Measurements from ENCODE around the gene ABL2.

Gene ABL2

DNA sequence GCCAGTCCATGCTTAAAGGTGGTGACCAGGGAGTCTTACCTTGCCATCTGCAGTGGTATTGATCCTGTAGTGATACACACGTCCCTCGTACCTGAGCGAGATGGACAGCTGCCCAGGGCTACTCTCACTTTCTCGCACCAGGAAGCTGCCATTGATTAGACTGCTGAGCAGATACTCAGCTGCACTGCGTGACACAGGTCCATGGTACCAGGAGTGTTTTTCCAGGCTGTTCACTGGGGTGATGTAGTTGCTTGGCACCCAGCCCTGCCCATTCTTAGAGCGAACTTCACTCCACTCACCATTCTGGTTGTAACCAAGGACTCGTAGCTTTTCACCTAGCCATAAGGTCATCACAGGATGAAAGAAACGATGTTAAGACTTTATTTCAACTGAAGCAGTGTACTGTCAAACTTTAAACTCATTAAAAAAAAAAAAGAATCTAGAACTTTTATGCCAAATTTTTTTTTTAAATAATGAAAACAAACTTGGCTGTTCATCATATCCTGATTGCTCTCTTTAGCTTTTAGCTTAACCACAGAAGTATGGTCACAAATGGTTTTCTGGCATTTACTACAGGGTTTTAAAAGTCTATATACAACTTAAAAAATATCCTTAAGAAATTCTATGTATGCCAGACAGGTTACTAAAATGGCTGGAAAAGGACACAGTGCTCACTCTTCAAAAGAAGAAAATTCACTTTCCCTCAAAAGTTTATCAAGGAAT lies 103.0 kb downstream of the ABL2 start:
- H3K36me3 Mint-ChIP-seq = peaks cover 6 to 22% of the 10 kb centered on the region in 2 donors
- no peak overlapping the region for H3K27ac Mint-ChIP-seq
- H3K27me3 Mint-ChIP-seq = no peaks in the 10 kb centered on the region
- H3K9me3 Mint-ChIP-seq = peaks cover 0 to 4% of the 10 kb centered on the region in 2 donors
- no peak for DNase-seq
- no peak for ATAC-seq (replicated peaks)
- peaks cover 4 to 13% of the 10 kb centered on the region in 2 donors for H3K4me1 Mint-ChIP-seq
- no peak overlapping the region for H3K4me3 Mint-ChIP-seq

DNA sequence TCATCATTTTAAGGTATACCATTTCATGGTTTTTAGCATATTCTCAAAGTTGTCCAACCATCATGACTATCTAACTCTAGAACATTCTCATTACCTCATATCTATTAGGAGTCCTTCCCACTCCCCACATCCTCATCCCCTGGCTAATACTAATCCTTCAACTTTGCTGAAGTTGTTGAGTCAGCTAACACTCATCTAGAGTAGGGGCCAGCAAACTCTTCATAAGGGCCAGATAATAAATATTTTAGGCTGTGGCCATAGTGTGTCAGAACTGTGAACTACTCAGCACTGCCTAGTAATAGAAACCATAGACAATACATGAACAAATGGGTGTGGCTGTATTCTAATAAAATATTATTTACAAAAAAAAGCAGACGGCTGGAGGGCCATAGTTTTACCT lies 104.6 kb downstream of the ABL2 start:
- DNase-seq = no peak

DNA sequence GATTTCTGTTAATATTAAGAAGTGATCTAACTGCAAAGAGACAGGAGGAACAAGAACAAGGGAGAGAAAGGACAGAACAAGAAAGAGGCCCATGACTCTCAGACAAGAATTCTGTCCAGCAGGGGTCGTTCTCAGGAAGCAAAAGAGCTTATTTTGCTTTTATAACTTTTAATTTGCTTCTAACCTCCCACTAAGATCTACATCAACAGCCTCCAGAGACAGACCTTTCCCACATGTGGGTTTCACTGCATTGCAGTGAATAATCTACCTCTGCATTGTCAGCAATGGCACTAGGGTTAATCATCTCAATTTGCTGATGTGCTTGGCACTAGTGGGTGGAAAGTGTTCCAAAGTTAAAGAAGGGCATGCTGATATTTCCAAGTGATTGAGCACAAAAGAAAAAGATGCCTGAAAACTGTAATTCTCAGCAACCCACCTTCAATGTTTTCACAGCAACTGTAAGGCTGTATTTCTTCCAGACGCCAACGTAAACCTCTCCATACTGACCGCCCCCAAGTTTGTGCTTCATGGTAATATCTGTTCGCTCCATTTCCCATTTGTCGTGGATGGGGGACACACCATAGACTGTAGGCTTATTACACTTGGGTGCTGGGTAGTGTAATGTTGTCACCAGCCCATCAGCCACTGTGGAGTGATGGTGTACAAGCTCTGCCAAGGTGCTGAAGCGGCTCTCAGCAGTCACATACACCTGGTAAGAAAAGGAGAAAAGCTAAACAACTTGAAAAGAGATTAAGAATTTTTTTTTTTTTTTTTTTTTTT lies 108.1 kb downstream of the ABL2 start:
- H3K27ac Mint-ChIP-seq = no peak overlapping the region
- no peak overlapping the region for H3K4me3 Mint-ChIP-seq
- H3K36me3 Mint-ChIP-seq = peaks cover 9 to 36% of the 10 kb centered on the region in 2 donors
- no peak for DNase-seq
- H3K4me1 Mint-ChIP-seq = no peaks in the 10 kb centered on the region
- H3K9me3 Mint-ChIP-seq = no peaks in the 10 kb centered on the region
- peak; percentile 27 to 33 for ATAC-seq (replicated peaks)
- H3K27me3 Mint-ChIP-seq = no peaks in the 10 kb centered on the region

More for the DNA sequence above, 104.6 kb downstream of the ABL2 start:
- Mint-ChIP-seq H3K9me3 (peaks cover 0 to 4% of the 10 kb centered on the region in 2 donors), H3K36me3 (peaks cover 6 to 19% of the 10 kb centered on the region in 2 donors), H3K27me3 (no peaks in the 10 kb centered on the region), H3K4me3 (no peak overlapping the region), H3K27ac (no peak overlapping the region), H3K4me1 (peaks cover 4 to 9% of the 10 kb centered on the region in 2 donors)
- no peak for ATAC-seq (replicated peaks)

DNA sequence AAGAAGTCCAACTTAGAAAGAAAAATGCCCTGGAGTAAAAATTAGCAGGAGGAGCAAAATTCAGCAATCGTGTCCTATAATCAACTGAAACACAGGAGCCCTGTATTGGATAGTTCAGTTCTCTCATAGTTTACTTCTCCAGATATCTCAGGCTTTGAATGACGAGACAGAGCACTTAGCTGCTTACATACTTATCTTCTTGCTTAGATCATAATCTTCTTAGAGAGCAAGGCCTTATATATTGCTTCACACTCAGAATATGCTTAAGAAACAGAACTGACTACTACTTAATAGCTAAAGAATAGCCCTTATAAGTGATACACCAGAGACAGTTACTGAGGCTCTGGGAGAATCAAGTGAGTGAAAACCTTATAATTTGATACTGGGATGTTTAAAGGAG lies 108.7 kb downstream of the ABL2 start:
- no peak overlapping the region for H3K4me3 Mint-ChIP-seq
- H3K36me3 Mint-ChIP-seq = peaks cover 14 to 39% of the 10 kb centered on the region in 2 donors
- no peak overlapping the region for H3K27ac Mint-ChIP-seq
- no peaks in the 10 kb centered on the region for H3K4me1 Mint-ChIP-seq
- H3K27me3 Mint-ChIP-seq = no peaks in the 10 kb centered on the region
- ATAC-seq (replicated peaks) (no peak), DNase-seq (no peak)
- no peaks in the 10 kb centered on the region for H3K9me3 Mint-ChIP-seq

DNA sequence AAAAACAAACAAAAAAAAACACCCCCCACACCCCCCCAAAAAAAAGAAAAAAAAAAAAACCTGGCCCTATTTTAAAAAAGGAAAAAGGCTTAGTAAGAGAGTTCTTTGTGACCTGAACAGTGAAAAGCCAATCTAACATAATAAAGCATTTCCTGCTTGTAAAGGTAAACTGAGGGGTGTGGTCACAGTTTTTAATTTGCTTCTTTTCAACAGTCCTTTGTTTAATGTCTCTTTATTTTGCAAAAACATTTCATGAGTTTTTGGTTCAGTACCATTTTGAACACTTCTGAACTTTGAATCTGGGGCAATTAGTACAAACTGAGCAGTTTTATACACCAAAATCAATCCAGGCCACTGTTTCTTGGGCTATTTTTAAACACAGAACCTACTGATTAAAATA lies 110.0 kb downstream of the ABL2 start:
- peaks cover 13 to 39% of the 10 kb centered on the region in 2 donors for H3K36me3 Mint-ChIP-seq
- no peaks in the 10 kb centered on the region for H3K9me3 Mint-ChIP-seq
- no peaks in the 10 kb centered on the region for H3K27me3 Mint-ChIP-seq

DNA sequence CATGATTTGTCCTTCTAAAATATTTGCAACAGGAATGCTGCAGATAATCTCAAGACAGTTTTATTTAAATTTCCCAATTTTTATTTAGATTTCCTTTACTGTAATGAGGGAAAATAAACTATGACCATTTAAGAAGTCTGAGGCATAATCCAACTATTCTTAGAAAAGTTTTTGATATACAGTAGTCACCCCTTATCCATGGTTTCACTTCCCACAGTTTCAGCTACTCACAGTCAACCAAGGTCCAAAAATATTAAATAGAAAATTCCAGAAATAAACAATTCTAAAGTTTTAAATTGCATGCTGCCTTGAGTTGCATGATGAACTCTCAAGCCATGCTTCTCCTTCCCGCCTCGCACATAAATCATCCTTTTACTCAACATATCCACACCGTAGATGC lies 114.3 kb downstream of the ABL2 start:
- H3K36me3 Mint-ChIP-seq = peaks cover 20 to 41% of the 10 kb centered on the region in 2 donors

More for the DNA sequence above, 110.0 kb downstream of the ABL2 start:
- DNase-seq (no peak), ATAC-seq (replicated peaks) (no peak)
- Mint-ChIP-seq H3K27ac (no peak overlapping the region), H3K4me3 (no peak overlapping the region), H3K4me1 (no peaks in the 10 kb centered on the region)

DNA sequence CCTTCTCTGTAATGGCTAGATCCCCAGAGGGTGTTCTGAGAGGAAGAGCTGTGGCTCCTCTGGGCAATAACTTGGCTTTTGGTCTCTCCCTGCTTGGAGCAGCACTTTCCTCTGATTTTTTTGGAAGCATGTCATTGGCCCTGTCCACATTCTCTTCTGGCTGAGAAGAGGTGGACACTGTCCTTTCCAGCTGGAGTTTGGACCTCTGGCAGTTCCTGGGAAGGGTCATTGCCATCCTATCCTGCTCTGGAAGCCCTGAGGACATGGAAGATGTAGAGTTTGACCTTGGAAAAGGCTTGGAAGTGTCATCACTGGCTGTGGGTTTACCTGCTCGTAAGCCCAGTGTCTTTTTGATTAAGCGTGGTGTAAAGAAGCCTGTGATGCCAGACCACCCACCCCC lies 120.8 kb downstream of the ABL2 start:
- ATAC-seq (replicated peaks) = no peak
- Mint-ChIP-seq H3K27ac (no peak overlapping the region), H3K4me3 (no peak overlapping the region), H3K4me1 (peaks cover 0 to 3% of the 10 kb centered on the region in 2 donors), H3K36me3 (peaks cover 19 to 33% of the 10 kb centered on the region in 2 donors), H3K9me3 (no peaks in the 10 kb centered on the region), H3K27me3 (no peaks in the 10 kb centered on the region)
- no peak for DNase-seq

More for the DNA sequence above, 114.3 kb downstream of the ABL2 start:
- ATAC-seq (replicated peaks) (no peak), DNase-seq (no peak)
- Mint-ChIP-seq H3K4me3 (no peak overlapping the region), H3K9me3 (no peaks in the 10 kb centered on the region), H3K27me3 (no peaks in the 10 kb centered on the region), H3K27ac (no peak overlapping the region), H3K4me1 (no peaks in the 10 kb centered on the region)

DNA sequence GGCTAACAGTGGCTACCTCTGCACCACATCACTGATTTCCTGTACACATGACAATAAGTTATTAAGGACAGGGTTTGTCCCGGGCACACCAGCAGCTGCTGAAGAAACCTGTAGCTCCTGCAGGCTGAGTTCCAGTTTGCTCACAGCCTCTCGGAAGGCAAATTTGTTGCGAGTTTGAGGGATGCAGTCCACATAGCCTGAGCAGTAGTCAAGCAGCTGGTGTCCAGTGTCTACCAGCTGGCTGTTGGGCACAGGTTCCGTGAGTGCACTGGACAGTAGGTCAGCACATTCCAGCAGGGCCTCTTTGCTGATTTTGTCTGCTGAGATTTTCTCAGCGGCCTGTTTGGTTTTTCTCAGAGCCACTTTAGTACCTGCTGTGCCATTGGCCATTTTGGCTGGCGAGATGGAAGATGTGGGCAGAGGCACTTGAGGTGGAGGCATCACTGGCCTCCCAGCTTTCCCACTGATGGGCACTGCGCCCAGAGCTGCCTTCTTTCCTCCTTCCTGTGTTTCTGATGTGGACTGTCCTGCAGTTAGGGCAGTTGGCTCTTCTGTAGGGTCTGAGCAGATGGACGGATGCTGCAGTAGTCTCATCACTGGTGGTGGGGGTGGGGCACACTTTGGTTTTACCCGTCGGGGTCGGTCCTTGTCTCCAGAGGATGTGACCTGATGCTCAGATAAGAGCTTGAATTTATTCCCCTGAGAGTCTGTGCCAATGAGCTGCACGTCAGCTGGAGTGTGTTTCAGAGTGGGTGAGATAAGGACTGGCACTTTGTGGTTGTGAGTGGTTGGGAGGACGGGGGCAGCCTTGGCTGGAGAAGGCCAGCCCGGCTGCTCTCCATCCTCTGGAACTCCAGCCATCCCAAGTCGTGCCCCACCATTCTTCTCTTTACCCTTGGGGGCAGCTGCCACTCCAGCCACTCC lies 121.5 kb downstream of the ABL2 start:
- ATAC-seq (replicated peaks) (no peak), DNase-seq (no peak)
- no peaks in the 10 kb centered on the region for H3K27me3 Mint-ChIP-seq
- H3K27ac Mint-ChIP-seq = no peak overlapping the region
- H3K4me1 Mint-ChIP-seq = peaks cover 0 to 3% of the 10 kb centered on the region in 2 donors
- H3K4me3 Mint-ChIP-seq = no peak overlapping the region
- no peaks in the 10 kb centered on the region for H3K9me3 Mint-ChIP-seq
- H3K36me3 Mint-ChIP-seq = peaks cover 17 to 33% of the 10 kb centered on the region in 2 donors

DNA sequence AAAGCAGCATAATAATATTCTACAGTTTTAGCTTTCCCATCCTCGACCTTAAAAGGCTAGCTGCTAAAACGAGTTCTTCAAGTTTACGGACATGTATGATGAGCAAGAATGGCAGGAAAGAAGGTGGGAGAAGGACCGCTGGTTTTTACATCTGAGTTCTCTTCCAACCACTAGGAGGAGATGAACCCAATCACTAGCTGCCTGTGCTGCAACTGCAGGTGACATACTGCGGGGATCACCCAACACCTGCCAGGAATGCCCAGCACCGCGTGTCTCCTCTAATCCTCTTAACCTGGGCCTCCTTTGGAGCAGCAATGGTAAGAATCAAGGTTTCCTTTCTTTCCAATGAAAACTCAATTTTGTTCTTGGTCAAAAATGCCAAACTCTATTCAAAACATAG lies 124.1 kb downstream of the ABL2 start:
- Mint-ChIP-seq H3K36me3 (peaks cover 19 to 38% of the 10 kb centered on the region in 2 donors), H3K27ac (no peak overlapping the region), H3K4me1 (peaks cover 0 to 3% of the 10 kb centered on the region in 2 donors), H3K27me3 (no peaks in the 10 kb centered on the region), H3K4me3 (no peak overlapping the region), H3K9me3 (no peaks in the 10 kb centered on the region)
- ATAC-seq (replicated peaks) = peak in 1 of 2 donors; percentile 41
- no peak for DNase-seq

DNA sequence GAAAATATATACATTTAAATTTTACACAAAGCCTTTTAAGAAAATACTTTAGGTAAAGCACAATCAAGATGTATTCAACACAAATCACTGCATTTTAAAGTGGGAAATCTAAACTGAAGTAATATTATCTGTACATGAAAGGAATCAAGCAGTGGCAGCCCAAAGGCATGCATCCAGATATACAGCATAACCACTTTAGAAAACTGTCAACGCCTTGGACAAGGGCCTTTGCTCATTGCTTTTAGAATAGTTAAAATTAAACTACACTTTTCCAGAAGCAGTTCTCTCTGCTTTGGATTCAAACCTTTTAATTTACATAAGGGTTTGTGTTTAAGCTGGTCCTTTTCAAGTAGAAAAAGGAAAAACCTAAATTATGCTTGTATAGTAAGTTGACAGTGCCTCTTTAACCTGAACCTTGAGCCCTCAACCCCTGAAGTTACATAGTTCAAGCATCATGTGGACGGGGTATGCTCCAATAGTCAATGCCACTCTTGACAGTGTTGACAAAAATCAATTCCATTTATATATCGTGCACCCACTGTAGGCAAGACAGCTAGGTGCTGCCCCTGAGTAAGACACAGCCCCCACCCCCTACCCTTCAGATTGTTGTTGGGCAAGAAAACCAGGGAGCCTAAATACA lies 124.7 kb downstream of the ABL2 start:
- ATAC-seq (replicated peaks) = no peak
- no peaks in the 10 kb centered on the region for H3K27me3 Mint-ChIP-seq
- H3K9me3 Mint-ChIP-seq = no peaks in the 10 kb centered on the region
- peaks cover 19 to 32% of the 10 kb centered on the region in 2 donors for H3K36me3 Mint-ChIP-seq
- no peak overlapping the region for H3K4me3 Mint-ChIP-seq
- DNase-seq = no peak
- peaks cover 0 to 3% of the 10 kb centered on the region in 2 donors for H3K4me1 Mint-ChIP-seq
- H3K27ac Mint-ChIP-seq = no peak overlapping the region

DNA sequence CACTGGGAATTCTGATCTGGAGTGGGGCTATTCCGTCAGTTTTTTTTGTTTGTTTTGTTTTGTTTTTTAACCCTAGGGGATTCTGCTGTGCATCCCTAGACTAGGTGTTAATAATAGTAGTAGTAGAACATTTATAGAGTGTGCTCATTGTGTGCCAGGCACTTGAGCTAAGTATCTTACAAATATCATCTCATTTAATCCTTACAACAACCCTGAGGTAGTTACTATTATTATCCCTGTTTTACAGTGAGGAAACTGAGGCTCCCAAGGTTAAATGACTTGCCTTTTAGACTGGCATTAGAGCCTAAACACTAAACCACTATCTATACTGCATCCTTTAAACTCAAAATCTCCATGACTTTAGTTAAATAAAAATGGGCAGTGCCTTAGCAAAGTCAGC lies 125.5 kb downstream of the ABL2 start:
- Mint-ChIP-seq H3K36me3 (peaks cover 16 to 29% of the 10 kb centered on the region in 2 donors), H3K27ac (no peak overlapping the region), H3K9me3 (no peaks in the 10 kb centered on the region), H3K4me1 (peaks cover 0 to 3% of the 10 kb centered on the region in 2 donors), H3K4me3 (no peak overlapping the region), H3K27me3 (no peaks in the 10 kb centered on the region)
- no peak for DNase-seq
- no peak for ATAC-seq (replicated peaks)

DNA sequence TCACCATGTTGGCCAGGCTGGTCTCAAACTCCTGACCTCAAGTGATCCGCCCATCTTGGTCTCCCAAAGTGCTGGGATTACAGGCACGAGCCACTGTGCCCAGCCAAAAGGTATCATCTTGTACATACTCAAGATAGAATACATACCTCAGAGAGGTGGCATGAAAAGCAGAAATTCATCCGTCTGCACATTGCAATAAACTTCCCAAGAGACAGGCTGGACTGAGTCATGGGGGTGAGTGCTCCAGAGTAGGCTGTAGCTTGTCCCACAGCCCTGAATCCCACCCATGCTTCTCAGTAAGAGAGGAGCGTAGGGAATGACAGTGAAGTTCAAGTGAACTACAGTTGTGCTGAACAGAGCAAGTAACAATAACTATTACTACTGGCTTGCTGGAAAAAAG lies 127.9 kb downstream of the ABL2 start:
- H3K36me3 Mint-ChIP-seq = peaks cover 14 to 28% of the 10 kb centered on the region in 2 donors
- DNase-seq (no peak), ATAC-seq (replicated peaks) (no peak)
- no peaks in the 10 kb centered on the region for H3K9me3 Mint-ChIP-seq
- H3K27ac Mint-ChIP-seq = no peak overlapping the region
- no peak overlapping the region for H3K4me3 Mint-ChIP-seq
- H3K27me3 Mint-ChIP-seq = no peaks in the 10 kb centered on the region
- H3K4me1 Mint-ChIP-seq = no peaks in the 10 kb centered on the region

DNA sequence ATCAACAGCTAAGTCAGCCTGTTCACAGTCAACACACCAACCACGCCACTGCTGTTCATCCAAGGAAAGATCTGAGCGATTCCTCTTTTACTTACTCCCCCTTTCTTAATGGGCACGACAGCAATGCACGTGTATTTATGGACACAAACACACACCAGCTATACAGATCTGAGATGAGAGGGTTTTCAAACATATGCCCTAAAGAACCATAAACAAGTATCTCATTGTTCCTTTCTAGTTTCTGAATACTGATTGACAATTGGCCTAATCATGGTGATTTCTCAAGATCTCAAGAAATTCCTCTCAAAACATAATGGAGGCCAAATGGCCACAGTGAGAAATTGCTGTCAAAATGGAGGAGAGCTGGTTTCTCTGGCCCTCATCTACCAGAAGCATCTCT lies 129.6 kb downstream of the ABL2 start:
- Mint-ChIP-seq H3K4me1 (no peaks in the 10 kb centered on the region), H3K36me3 (peaks cover 16 to 42% of the 10 kb centered on the region in 2 donors), H3K27me3 (no peaks in the 10 kb centered on the region), H3K27ac (no peak overlapping the region), H3K9me3 (no peaks in the 10 kb centered on the region), H3K4me3 (no peak overlapping the region)
- ATAC-seq (replicated peaks) (no peak), DNase-seq (no peak)

DNA sequence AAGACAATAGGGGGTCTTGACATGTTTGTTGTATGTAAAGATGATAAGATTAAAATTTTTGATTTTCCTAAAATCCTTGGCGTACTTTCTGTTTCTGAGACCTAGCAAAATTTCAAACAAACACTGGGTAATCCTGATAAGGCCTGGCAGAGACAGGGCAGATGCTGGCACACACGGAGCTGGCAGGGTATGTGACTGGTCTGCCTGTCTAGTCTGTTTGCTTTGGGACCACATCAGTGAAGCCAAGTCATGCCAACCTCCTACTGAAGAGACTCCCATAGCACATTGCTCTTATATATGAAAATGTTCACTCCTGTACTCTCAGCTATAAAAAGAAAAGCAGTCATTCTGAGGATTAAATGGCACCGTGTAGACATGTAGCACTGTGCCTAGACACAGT lies 133.6 kb downstream of the ABL2 start:
- Mint-ChIP-seq H3K4me3 (no peak overlapping the region), H3K27me3 (no peaks in the 10 kb centered on the region), H3K4me1 (peaks cover 0 to 5% of the 10 kb centered on the region in 2 donors), H3K9me3 (no peaks in the 10 kb centered on the region), H3K27ac (peak overlapping the region; percentile 51), H3K36me3 (peaks cover 28 to 64% of the 10 kb centered on the region in 2 donors)
- ATAC-seq (replicated peaks) = no peak
- DNase-seq = no peak

Data from stimulated activated naive B cell treated with anti-CD40 and anti-IgM and Interleukin-4, amounts not matched to agents 10 μg/mL and 1 μg/mL and 100 μg/mL, for 72 hours (primary cell).